Muscle of back (tissue), 11 donors: Measurements from ENCODE around the gene ACTBL2. TPM values are rescaled to one million over a fixed set of nuclear protein-coding genes. Genes with fewer than 3 reads are reported as not detected.

ENCODE experiments used
- DNase-seq, 3 donors: peaks; one replicate each; pipeline versions ENCODE4 v3.0.0 to v3.0.0-alpha.2; 2013
- polyA plus RNA-seq, 10 donors: library from polyadenylated mRNA; unstranded; fragments of 120-200 nt; gene quantifications; one replicate each; pipeline ENCODE4 v1.2.1, GENCODE V29; 2013; ENCODE audit not compliant: insufficient read length in 10 of 10

Gene ACTBL2
- polyA plus RNA-seq, 10 donors, result not detected

DNA sequence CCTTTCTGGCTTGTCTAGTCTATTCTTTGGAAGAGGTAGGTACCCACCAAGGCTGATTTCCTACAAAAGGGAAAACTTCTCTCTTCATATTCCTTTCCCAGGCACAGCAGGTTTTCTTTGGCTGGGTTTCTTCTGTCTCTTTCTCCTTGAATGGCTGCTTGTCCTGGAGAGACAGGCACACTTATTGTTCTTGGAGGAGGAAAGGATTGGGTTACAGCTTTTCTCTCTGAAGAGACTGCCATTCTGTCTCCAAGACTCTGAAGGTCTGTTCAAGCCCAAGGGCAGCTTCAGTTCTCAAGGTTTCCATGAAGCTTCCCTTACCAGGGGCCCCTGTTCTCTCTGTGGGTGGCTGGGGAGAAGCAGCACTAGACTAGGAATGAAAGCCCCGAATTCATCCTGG lies 33.9 kb downstream of the ACTBL2 start:
- DNase-seq, result no peak

DNA sequence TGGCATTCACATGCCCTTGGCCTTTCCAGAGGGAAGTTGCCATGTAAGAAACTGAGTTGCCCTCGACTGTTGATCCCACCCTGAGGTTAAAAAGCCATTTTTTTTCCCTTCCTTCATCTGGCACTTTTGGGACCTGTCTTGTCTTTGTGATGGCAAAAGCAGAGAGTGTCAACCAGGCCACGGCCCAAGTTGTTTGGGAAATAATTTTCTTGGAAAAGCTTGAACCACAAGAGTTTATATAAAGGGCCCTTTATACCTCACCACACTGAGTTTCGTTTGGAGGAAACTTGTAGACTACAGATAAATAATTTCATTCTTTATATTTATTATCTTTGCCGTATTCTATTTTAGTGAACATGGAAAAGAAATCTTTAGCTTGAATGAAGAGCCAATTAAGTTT lies 34.3 kb downstream of the ACTBL2 start:
- no peak for DNase-seq

DNA sequence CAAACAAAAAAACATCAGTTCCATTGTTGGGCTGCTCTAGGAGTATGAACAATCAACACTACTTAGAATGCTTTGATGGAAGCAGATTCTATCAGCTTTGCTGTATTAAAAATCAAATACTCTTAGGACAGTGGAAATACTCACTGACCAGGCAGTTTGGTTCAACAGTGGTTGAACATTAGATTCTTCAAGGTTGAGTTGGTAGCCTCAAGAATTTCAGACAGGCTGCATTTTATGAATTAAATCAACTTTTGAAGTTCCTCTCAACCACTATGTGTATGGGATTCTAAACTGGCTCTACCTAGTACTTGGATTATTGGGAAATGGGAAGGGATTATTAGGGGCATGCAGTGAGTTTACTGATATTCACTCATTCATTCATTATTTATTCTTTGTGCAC lies 35.0 kb downstream of the ACTBL2 start:
- DNase-seq, result peak in 1 of 3 donors; percentile 39

DNA sequence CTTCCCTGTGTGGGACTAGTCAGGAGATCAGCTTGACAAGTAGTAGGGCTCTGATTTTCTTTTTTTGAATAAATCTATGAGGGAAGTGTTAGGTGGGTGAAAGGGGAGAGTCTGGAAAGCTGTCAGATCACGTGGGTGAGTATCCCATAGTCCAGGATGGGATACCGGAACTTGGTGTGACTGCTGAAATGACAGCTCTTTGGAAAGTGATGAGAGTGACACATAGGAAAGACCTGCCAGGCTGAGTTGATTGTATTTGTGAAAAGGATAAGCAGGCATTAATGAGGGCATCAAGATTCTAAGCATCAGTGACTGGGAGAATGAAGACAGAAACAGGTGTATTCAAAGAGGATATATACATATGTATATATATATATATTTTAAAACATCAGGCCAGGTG lies 35.6 kb downstream of the ACTBL2 start:
- no peak for DNase-seq

DNA sequence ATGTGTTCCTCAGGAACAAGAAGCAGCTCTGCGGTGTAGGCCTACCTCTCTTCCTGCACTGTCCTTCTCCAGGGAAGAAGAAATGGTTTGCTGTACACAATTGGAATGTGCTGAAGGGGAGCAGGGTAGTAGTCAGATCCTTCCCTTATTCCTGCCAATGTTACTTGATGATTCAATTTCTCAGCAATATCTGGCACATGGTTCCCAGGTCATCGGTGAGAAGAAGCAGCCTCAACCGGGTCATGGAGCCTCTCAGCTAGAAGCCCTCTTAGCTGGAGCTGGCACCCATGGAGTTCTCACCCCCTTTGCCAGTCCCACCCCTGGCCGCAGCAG lies 36.9 kb downstream of the ACTBL2 start:
- no peak for DNase-seq

DNA sequence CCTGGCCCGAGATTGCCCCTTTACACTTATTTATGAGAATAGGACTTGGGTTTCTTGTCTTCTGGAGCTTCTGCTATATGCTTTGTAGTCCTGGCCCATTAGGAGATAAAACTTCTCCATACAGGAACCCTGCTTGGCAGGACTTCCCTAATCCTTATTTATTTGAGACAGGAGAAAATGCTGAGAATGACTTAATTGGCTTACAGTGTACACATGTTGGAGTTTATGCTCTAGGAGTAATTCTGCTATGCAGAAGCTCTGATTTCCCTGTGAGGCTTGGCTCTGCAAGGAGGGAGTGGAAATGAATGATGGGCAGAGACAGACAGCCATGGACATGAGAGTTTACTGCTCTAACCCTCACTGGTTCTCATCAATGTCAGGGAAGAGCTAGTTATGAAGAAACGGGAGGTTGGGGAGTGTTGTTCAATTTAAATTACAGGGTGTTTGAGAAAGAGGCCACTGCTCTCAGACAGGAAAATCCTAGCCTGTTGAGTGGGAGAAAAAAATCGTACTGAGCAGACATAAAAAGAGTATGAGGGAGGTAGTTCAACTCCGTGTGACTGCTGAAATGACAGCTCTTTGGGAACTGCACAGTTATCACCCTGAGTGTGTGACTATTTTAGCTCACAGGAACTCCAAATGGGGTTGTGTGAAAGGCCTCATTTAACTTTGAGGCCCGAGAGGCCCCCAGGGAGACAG lies 37.5 kb downstream of the ACTBL2 start:
- DNase-seq, result no peak

DNA sequence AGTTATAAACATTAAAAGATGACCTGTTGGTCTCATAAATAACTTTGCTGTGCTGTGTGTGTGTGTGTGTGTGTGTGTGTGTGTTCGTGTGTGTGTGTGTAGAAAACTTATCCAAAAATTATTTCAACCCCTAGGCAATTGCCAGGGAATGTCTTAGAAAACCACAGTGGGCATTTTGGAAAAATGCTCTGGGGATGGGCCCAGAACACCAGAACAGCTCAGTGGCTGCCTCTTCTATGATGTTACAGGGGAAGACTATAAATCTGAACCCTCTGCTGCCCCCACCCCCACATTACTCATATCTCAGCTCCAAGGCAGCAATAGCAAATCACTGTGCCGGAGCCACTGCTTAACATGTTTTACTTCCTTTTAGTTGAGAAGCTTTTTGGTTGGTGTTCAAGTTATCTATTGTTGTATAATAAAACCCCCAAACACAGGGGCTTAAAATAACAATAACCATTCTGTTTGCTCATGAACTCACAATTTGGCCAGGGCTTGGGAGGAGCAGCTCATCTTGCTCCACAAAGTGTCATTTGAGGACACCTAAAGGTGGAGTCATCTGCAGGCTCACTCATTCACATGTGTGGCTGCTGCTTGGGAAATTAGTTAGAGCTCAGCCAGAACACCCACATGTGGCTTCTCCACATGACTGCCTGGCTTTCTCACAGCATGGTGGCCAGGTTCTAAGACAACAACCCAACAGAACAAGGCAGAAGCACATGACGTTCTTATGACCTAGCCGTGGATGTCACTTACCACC lies 40.4 kb downstream of the ACTBL2 start:
- peak in 2 of 3 donors; percentile 44 to 94 for DNase-seq

DNA sequence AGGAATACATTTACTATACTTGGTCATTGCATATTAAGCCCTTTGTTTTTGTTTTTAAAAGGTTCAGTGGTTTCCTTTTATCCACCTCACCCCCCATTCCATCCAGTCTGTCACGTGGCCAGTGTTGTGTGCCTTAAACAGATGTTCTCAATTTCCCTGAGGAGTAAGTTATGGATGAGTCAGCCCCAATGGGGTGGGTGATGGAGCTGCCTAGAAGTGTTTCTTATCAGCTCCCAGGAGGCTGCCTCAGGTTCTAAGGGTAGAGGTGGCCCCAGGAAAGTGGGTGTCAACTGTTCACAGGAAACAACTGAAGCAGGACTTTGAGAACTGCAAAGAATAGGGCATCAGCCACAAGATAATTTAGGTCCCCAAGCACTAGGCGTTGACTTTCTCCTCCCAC lies 41.1 kb downstream of the ACTBL2 start:
- peak in 1 of 3 donors; percentile 94 for DNase-seq

DNA sequence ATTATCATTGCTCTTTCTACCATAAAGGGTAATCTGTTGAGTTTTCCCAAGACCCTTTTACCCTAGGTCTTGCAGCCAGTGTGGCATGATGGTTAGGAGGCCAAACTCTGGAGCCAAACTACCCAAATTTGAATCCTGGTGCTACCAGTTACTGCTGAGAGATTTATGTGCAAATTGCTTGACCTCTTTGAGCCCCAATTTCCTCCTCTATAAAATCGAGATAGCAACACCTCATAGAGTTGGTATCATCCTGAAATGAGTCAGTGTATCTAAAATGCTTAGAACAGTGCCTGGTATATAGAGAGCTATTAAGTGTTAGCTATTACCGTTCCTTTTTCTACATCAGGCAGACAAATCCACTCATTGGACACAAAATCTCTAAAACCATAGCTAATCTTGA lies 43.0 kb downstream of the ACTBL2 start:
- no peak for DNase-seq

DNA sequence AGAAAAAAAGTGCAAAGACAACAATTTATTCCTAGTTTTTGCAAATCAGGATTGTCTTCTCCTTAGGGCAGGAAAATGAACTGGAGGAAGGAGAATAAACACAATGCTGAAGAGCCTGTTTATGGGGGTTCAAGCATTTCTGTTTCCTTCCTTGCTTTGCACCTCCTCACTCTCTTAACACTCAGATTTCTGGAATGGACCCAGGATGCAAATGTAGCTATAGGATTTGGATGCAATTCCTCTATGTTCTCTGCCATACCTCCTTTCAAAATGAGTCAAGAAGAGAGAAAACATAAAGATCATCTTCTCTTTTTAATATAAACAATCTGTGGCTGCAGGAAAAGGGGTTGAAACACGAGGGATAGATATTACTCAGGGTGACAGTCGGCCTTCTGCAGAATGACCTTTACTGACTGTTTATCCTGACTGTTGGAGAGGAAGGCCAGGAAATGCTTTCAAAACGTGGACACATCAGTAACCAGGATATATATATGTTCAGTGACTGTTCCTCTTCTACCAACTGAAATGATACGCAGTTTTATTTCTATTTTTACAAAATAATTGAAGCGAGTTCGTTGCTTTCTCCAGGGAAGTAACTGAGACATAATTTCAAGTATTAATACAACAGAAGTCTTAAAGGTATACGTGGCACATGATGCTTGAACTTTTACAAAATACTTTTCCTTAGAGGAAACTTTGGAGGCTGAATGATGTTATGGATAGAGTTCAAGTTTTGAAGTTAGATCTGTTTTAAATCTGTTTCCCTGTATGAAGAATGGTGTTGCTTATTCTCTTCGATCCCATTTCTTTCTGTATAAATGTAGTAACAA lies 44.4 kb downstream of the ACTBL2 start:
- peak; percentile 40 to 75 (median 50) for DNase-seq

DNA sequence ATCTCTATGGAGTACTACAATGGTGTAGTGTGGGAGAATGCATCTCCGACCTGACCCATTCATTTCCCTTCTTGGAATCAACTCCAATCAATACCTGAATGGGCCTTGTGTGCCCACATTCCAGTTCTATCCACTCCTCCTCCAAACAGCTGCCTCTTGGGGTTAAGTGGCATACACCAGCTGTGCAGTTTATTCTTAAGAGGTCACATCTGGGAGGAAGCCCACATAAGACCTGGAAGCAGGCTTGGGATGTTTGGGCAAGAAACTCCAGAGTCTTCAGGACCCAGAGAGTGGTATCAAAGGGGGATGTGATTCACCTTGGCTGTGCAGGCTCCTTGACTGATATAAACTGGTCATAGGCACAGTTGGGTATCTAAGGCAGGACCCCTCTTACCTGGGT lies 46.0 kb downstream of the ACTBL2 start:
- DNase-seq, result no peak

DNA sequence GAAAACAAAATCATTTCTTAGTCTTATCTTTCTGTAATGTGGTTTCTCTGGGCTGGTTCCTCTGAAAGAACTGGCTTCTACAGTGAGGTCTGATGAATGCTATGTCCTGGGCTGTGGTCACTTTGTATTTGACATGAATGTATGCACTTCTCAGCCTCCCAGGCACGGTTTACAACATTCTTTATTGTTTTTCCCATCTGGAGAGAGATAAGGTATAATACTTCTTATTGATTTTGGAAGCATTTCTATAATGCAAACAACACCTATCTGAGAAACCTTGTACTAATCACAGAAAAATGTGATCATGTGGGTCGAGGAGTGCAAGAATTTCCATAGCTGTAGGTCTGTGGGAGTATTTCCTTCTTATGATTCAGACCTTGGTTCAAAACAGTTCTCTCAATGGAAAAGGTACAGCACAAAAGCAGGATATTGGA lies 46.9 kb downstream of the ACTBL2 start:
- peak in 1 of 3 donors; percentile 82 for DNase-seq

DNA sequence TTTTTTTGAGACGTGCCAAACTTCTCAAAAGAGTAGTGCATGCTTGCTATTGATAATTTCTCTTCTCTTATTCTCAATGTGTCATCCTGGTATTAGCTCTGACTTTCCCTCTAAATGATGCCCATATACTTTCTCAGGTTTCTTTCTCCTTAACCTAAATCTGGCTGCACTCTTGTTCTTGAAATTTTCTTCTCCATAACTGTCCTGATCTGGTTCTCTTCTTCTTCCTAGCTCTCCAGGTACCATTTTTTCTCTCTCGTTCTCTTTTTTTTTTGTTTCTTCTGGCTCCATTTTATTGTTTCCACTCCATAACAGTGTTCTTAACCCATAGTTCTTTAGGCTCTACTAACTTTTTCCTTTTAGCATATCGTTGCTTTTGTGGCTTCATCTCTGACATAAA lies 47.9 kb downstream of the ACTBL2 start:
- no peak for DNase-seq

DNA sequence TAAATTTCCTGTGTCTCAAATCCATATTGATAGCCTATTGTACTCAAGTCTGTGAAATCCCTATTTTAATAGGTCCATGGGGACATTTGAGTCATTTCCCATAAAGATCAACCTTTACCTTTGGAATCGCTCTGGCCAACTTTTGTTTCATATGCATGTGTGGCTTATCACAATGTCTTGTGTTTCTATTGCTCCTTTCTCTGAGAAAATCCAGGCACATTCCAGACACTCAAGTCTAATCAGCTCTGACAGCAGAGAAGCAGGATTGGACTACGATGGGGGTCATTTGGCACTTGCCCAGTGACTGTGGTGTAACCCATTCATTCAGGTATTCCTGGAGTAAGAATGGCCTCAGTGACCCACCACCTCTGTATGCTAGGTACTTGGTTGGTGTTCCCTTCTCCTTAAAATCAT lies 48.4 kb downstream of the ACTBL2 start:
- DNase-seq, result peak in 1 of 3 donors; percentile 57

DNA sequence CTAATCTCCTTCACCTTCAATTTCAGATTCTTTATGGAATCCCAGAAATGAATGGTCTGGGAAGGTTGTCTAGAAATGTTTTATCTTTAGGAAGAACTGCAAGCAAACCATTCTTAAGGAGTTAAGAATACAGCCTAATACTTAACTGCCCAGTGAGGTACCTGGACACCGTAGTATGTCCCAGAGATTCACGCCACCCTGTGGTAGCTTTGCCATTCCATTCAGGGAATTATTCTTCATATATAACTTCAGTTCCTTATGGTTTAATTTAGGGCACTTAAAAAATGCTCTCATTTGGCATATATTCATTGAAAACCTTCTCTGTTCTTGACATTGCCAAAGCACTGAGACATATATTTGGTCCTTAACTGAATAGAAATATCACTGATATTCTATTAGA lies 49.7 kb downstream of the ACTBL2 start:
- no peak for DNase-seq

DNA sequence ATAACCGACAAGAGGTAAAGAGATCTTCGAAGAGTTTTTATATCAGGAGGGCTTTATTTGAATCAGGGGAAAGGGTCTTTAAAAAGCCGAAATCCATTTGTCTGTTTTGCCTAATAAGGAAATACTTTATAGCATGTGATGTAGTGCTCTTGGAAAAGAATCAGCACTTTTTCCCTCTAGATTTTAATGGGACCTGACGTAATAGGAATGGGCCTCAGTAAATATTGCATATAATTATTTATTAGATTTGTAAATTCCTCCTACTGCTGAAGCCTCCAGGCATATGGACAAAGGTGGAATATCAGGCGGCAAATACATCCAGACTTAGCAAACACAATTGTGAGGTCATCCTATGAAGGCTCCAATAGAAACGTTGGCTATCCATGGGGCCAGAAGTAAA lies 50.9 kb downstream of the ACTBL2 start:
- peak in 2 of 3 donors; percentile 56 to 79 for DNase-seq
